HepG2 (cell line): Measurements from ENCODE around the gene KATNB1.

Source experiments
- ATF7 ChIP-seq, 2 experiments: fragments of 450-650 bp in 1 of 2; sonication (generic) in 1 of 2; formaldehyde crosslinking in 1 of 2; IDR thresholded peaks; 2 replicates each; pipeline versions ENCODE4 v1.4.0 to v1.6.1; 2016 to 2020; ENCODE audit warnings: antibody characterized with exemption in 1 of 2, mild to moderate bottlenecking in 1 of 2, missing genetic modification reagents in 1 of 2
- BHLHE40 ChIP-seq: IDR thresholded peaks from 2 replicates; pipeline ENCODE4 v1.6.1; 2011; ENCODE audit warnings: low read length, improper control_type of control experiment
- CSRNP1 ChIP-seq: sonication (generic); formaldehyde crosslinking; IDR thresholded peaks from 2 replicates; pipeline ENCODE4 v1.8.1; 2023; ENCODE audit warnings: mild to moderate bottlenecking, missing genetic modification reagents
- FOXP4 ChIP-seq: sonication (generic); formaldehyde crosslinking; IDR thresholded peaks from 2 replicates; pipeline ENCODE4 v1.4.0; 2020; ENCODE audit warnings: missing genetic modification reagents
- GATAD1 ChIP-seq: IDR thresholded peaks from 2 replicates; pipeline ENCODE4 v1.6.1; 2016; ENCODE audit warnings: missing genetic modification reagents, missing compliant biosample characterization
- NR3C1 ChIP-seq: sonication (generic); formaldehyde crosslinking; IDR thresholded peaks from 2 replicates; pipeline ENCODE4 v1.4.0; 2020; ENCODE audit warnings: missing genetic modification reagents
- SP1 ChIP-seq, 2 experiments: fragments of 450-650 bp in 1 of 2; sonication (generic) in 1 of 2; formaldehyde crosslinking in 1 of 2; IDR thresholded peaks; 2 replicates each; pipeline versions ENCODE4 v1.4.0 to v1.6.1; 2016 to 2020; ENCODE audit warnings: missing genetic modification reagents in 1 of 2
- ZNF382 ChIP-seq: sonication (generic); formaldehyde crosslinking; IDR thresholded peaks from 2 replicates; pipeline ENCODE4 v1.5.0; 2020; ENCODE audit warnings: missing genetic modification reagents, mild to moderate bottlenecking, borderline replicate concordance
- TF ChIP-seq, protein P1 (sequence below): sonication (generic); formaldehyde crosslinking; IDR thresholded peaks from 2 replicates; pipeline ENCODE4 v1.4.0; 2020; ENCODE audit warnings: missing genetic modification reagents; ENCODE audit errors: not compliant biosample characterization
- TF ChIP-seq, protein P2 (sequence below): sonication (generic); formaldehyde crosslinking; IDR thresholded peaks from 2 replicates; pipeline ENCODE4 v1.5.0; 2020; ENCODE audit warnings: mild to moderate bottlenecking, missing genetic modification reagents, moderate library complexity
- TF ChIP-seq, protein P3 (sequence below): sonication (generic); formaldehyde crosslinking; IDR thresholded peaks from 2 replicates; pipeline ENCODE4 v1.4.0; 2020; ENCODE audit warnings: missing genetic modification reagents

DNA sequence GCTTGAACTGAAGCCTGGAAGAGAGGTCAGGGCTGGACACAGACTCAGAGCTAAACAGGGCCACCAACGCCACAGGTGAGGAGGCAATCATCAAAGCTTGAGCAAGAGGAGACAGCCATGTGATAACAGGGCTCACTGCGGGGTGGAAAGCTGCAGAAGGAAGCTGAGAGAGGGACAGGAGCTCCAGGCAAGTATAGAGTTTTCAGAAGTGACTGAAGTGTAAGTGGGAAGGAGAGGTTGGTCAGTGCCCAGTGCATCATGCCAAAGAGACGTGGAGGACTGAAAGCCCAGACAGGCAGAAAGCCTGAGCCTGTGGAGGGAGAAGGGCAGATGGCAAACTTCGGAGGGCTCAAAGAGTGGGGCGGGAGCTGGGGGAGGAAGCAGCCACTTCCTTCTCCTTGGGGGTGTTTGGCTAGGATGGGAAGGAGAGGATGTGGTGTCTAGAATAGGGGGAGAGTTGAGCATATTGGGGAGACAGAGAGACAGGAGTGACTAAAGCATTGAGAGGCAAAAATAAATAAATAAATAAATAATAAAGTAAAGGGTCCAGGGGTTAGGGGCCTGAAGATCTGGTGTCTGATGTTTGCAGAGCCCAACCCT lies 64.1 kb downstream of the KATNB1 start:
- TF ChIP-seq, protein P1, sequence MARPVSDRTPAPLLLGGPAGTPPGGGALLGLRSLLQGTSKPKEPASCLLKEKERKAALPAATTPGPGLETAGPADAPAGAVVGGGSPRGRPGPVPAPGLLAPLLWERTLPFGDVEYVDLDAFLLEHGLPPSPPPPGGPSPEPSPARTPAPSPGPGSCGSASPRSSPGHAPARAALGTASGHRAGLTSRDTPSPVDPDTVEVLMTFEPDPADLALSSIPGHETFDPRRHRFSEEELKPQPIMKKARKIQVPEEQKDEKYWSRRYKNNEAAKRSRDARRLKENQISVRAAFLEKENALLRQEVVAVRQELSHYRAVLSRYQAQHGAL (CRISPR knock-in tag), result no peak
- TF ChIP-seq, protein P2, sequence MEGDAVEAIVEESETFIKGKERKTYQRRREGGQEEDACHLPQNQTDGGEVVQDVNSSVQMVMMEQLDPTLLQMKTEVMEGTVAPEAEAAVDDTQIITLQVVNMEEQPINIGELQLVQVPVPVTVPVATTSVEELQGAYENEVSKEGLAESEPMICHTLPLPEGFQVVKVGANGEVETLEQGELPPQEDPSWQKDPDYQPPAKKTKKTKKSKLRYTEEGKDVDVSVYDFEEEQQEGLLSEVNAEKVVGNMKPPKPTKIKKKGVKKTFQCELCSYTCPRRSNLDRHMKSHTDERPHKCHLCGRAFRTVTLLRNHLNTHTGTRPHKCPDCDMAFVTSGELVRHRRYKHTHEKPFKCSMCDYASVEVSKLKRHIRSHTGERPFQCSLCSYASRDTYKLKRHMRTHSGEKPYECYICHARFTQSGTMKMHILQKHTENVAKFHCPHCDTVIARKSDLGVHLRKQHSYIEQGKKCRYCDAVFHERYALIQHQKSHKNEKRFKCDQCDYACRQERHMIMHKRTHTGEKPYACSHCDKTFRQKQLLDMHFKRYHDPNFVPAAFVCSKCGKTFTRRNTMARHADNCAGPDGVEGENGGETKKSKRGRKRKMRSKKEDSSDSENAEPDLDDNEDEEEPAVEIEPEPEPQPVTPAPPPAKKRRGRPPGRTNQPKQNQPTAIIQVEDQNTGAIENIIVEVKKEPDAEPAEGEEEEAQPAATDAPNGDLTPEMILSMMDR (CRISPR knock-in tag), result no peak
- no peak for TF ChIP-seq GATAD1 (CRISPR knock-in tag)
- no peak for TF ChIP-seq NR3C1 (CRISPR knock-in tag)
- TF ChIP-seq SP1 (IDR thresholded peaks at IDR 0.05), result no peak
- TF ChIP-seq SP1 (CRISPR knock-in tag; IDR thresholded peaks at IDR 0.05), result no peak
- no peak for TF ChIP-seq BHLHE40
- no peak for TF ChIP-seq CSRNP1 (CRISPR knock-in tag)
- no peak for TF ChIP-seq ATF7 (IDR thresholded peaks at IDR 0.05)
- TF ChIP-seq ATF7 (CRISPR knock-in tag; IDR thresholded peaks at IDR 0.05), result no peak
- TF ChIP-seq, protein P3, sequence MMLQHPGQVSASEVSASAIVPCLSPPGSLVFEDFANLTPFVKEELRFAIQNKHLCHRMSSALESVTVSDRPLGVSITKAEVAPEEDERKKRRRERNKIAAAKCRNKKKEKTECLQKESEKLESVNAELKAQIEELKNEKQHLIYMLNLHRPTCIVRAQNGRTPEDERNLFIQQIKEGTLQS (CRISPR knock-in tag), result no peak
- TF ChIP-seq FOXP4 (CRISPR knock-in tag), result no peak
- no peak for TF ChIP-seq ZNF382 (CRISPR knock-in tag)
